CD4-positive, alpha-beta T cell treated with Interleukin-15 for 4 hours (primary cell): ENCODE results near the gene RIMBP2.
A peak's percentile ranks its signal among the peaks of the same experiment; 100 is the strongest.
"Not testable (repeated sequence)": the region's sequence is repeated elsewhere in the genome, so short reads cannot be mapped to it uniquely, and the experiment has no call there.

ENCODE experiments used
- DNase-seq: peaks from one replicate; pipeline ENCODE4 v3.0.0-alpha.2; 2020; ENCODE audit warnings: low spot score

The RIMBP2 gene, protein sequence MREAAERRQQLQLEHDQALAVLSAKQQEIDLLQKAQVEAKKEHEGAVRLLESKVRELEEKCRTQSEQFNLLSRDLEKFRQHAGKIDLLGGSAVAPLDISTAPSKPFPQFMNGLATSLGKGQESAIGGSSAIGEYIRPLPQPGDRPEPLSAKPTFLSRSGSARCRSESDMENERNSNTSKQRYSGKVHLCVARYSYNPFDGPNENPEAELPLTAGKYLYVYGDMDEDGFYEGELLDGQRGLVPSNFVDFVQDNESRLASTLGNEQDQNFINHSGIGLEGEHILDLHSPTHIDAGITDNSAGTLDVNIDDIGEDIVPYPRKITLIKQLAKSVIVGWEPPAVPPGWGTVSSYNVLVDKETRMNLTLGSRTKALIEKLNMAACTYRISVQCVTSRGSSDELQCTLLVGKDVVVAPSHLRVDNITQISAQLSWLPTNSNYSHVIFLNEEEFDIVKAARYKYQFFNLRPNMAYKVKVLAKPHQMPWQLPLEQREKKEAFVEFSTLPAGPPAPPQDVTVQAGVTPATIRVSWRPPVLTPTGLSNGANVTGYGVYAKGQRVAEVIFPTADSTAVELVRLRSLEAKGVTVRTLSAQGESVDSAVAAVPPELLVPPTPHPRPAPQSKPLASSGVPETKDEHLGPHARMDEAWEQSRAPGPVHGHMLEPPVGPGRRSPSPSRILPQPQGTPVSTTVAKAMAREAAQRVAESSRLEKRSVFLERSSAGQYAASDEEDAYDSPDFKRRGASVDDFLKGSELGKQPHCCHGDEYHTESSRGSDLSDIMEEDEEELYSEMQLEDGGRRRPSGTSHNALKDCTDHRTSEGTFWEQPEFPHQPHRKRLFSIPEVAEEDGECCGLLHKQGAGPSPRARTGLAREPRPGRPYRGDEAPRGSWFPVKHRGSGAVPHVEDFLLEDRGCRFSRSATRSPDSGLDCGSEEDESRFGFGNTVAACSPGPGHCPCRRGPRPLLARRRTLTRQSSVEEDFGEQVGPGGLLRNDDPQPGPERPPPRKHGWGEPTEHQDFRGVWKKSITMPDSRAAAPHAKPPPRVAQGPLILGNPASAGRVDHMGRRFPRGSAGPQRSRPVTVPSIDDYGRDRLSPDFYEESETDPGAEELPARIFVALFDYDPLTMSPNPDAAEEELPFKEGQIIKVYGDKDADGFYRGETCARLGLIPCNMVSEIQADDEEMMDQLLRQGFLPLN (N-terminal part only)

DNA sequence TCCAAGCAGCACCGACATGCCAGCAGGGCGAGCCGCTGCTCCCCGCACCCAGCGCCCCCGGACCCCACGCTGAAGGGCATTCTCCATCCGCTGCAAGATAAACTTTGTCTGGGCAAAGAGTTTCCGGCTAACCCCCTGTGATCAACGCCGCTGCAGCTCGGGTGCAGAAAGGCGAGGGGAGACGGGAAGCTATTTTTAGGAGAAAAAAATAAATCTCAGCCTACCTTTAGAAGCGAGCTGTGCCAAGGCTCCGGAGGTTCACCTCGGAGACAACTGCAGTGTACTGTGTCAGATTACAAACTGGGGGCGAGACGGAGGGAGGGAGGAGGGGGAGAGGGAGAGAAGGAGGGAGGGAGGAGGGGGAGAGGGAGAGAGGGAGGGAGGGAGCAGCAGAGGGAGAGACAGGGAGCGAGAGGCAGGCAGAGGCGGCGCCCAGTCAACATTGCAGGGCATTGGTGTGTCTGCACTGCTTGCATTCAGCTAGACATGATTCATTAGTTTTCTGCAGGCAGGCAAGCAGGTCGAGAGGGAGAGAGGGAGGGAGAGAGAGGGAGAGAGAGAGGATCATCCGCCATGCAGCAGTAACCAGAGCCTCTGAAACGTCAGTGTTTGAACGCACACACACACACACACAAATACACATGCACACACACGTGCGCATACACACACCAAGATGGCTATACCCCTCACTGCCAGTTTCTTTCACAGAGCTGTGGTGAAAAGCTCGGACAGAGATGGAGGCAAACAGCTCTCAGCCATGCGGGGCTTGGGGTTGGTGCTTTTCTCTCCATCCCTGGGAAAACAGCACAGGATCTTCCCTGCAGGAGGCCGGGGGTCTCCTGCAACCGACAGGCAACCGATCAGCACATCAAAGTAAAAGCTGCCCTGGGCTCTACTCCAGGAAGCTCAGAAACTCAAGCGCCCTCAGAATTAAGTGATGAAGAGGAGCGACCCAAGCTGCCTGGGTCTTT lies at the start of gene RIMBP2:
Gene RIMBP2, minus strand, starts transcription at position 302 of the 971 bp plus-strand sequence. CDS start 237,286 bp downstream, outside the sequence.
- DNase-seq, result no peak

- DNase-seq, result no peak
These were observed 49.1 kb upstream of the RIMBP2 start for GRCh38 chr12:130765186-130765659.

DNA sequence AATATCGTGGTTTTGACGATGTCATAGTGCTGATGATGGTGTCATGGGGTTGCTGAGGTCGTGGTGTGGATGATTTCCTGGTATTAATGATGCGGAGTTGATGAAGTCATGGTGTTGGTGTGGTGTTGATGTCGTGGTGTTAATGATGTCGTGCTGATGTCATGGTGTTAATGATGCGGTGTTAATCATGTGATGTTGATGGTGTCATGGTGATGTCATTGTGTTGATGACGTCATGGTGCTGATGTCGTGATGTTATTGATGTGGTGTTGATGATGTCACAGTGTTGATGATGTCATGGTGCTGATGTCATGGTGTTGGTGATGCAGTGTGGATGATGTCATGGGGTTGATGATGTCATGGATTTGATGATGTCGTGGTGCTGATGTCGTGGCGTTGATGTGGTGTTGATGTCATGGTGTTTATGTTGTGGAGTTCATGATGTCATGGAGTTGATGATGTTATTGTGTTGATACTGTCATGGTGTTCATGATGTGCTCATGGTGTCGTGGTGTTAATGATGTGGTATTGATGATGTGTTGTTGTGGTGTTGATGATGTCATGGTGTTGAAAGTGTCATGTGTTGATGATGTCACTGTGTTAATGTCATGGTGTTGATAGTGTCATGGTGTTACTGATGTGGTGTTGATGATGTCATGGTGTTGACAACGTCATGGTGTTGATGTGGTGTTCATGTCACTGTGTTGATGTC lies 48.5 kb upstream of the RIMBP2 start:
- no peak for DNase-seq

- no peak for DNase-seq
These were observed 48.0 kb upstream of the RIMBP2 start for GRCh38 chr12:130764073-130764472.

DNA sequence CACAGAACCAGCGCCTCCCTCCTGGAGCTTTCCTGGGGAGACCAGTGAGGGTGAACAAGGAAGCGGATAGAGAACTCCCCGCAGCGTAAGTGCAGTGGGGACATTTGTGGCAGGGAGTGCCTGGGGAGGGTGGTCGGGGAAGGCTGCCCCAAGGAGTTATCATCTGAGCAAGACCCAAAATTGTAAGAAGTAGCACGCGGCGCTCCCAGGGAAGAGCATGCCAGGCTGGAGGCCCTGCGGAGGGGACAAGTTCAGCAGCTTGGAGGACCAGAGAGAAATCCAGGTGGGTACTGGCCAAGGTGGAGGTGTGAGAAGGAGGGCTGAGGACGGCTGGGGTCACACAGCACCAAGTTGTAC lies 46.2 kb upstream of the RIMBP2 start:
- no peak for DNase-seq

DNA sequence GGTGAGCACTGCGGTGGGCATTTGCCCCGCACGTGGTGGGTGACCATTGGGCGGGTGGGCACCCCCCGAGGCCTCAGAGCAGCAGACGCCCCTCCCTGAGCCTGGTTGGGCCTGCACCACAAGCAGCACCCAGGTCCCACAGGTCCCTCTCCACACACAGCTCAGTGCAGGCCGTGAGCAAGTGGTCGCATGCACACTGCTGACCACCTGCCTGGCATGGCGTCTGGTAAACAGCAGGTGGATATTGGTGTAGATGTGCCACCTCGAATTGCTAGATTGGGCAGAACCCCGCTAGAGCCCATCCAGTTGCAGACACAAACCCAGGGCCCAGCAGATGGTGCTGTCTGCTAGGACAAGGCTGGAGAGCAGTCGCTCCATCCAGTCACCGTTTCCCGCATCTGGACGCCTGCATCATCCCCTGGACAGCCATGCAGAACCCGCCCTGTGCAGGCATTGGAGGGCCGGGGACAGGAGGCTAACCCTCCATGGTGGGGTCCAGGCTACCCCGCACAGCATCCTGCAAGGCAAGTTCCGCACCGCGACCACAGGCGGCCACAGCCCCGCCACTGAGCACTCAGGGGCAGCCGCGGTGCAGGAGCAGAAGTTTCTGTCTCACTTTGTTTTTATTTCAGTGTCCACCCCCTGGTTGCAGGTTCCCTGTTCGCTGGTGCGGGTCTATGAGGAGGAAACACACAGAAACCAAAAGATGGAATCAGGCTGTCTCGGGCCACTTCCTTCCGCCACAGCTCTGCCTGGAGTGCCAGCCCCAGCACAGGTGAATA lies 45.6 kb upstream of the RIMBP2 start:
- peak; percentile 55 for DNase-seq

DNA sequence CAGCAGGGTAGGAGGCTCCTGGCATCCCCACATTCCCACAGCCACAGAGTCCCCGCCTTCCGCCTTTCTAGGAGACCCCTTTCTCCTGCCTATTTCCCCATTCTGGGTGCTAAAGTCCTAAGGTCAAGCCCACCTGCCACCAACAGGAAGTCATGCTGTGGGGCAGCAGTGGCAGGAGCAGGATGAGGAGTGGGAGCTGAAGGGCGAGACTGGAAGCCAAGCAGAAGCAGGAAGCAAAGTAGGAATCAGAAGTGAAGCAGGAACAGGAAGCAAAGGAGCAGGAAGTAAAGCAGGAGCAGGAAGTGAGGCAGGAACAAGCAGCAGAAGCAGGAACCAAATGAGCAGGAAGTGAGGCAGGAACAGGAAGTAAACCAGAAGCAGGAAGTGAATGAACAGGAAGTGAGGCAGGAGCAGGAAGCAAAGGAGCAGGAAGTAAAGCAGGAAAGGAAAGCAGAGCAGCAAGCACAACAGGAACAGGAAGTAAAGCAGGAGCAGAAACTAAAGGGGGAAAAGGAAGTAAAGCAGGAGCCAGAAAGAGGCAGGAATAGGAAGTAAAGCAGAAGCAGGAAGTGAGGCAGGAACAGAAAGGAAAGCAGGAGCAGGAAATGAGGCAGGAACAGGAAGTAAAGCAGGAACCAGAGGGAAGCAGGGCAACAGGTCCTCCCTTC lies 38.3 kb upstream of the RIMBP2 start:
- no peak for DNase-seq

GRCh38 chr12:130752692-130753230 lies 36.7 kb upstream of the RIMBP2 start:
- DNase-seq, result no peak

DNA sequence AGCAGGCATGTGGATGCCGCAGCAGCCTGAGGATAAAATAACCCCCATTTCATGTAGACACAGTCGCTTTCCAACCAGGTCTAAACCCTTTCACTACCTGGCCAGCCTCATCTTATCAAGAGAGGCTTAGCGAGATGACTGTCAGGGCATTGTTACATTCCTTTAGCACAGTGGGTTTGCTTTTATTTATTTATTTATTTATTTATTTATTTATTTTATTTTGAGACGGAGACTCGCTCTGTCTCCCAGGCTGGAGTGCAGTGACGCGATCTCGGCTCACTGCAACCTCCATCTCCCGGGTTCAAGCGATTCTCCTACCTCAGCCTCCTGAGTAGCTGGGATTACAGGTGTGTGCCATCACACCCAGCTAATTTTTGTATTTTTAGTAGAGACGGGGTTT lies 35.9 kb upstream of the RIMBP2 start:
- DNase-seq, result not testable (repeated sequence)

GRCh38 chr12:130748786-130749185 lies 32.7 kb upstream of the RIMBP2 start:
- DNase-seq, result no peak

DNA sequence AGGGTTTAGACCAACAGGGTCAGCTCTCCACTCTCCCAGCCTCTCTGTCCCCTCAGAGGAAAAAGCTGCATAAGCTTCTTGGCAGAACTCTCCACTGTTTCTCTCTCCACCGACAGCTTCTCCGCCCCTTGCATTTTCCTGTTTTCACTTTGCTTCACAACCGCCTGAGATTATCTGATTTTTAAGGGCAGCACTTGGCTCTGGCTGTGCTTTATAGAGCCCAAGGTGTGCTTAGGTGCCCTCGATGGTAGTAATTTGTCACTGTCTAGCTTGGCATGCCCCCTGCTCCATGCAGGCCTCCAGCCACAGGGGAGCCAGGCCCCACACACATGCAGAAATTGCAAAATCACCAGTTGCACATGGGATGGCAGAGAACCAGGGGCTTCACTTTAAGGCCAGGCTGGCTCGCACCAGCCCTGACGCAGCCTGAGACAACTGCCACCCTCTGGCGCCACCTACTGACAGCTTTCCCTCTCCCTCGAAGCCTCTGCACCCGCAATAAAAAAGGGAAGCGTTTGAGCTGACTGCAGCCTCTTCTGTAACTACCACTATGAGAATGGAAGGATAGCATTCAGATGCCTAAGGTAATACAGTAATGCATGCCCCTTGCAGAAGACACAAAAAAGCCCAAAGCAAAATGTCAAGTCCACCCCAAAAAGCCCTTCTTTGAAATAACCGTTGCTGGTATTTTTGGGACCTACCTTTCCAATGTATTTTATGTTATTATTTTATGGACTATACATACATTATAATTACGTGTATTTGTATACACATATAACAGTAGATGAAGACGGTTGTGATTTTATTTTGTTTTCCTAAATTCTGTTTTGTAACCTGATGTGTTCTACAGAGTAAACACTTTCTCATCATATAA lies 32.0 kb upstream of the RIMBP2 start:
- peak; percentile 55 for DNase-seq

GRCh38 chr12:130746546-130746945 lies 30.4 kb upstream of the RIMBP2 start:
- DNase-seq, result no peak

- DNase-seq, result no peak
These were observed 29.8 kb upstream of the RIMBP2 start for GRCh38 chr12:130745921-130746320.

DNA sequence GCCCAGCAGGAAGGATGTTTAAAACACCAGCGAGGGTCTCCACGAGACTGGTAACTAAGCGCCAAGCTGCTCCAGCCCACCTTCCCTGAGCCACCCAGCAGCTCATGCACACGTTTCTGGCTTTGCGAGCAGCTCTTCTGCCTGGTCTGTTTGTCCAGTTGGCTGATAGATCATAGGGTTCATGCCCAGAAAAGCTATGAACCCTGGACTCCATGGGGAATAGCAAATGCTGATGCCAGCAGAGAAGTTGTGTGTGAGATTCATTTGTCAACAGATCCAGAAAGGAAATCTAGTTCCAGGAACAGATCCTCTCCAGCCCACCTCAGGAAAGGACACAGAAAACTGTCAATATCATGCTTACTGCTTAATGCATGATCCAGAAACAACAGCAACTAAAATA lies 28.2 kb upstream of the RIMBP2 start:
- DNase-seq, result no peak

DNA sequence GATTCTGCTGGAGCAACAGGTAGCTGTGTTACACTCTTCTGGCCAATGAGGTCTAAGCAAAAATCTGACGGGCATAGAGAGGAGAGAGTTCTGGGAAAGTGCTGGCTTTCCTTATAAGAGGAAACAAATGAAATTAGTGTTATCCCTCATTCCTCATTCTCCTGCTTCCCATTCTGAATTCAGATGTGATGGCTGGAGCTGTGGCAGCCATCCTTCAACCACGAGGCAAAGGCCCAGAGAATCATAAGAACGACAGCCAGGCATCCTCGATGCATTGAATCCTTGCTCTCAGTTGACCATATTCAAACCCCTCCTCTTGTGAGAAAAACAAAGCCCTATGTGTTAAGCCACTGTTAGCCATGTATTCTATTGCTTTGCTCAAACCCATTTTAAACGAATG lies 27.5 kb upstream of the RIMBP2 start:
- DNase-seq, result no peak

- no peak for DNase-seq
These were observed 27.1 kb upstream of the RIMBP2 start for GRCh38 chr12:130743176-130743575.

DNA sequence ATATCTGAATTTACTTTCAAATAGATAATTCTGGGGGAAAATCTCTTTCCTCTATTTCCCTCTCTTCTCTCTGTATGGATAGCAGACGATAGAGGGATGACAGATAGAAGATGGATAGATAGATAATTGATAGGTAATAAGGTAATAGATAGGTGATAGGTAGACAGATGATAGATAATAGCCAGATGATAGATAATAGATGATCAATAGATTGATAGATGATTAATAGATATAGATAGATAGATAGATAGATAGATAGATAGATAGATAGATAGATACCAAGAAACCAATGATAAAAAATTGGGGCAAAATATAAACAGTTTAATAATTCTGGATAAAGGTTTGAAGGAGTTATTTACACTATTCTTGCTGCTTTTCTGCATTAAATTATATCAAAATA lies 26.6 kb upstream of the RIMBP2 start:
- DNase-seq, result no peak

- no peak for DNase-seq
These were observed 26.0 kb upstream of the RIMBP2 start for GRCh38 chr12:130742112-130742511.
